NCI-H146 treated with DMSO at 0.1 percent for 48 hours (cell line): Measurements from ENCODE around the gene E2F1.
"Not testable (repeated sequence)": the region's sequence is repeated elsewhere in the genome, so short reads cannot be mapped to it uniquely, and the experiment has no call there.

Source experiments
- DNase-seq: peaks from one replicate; lab custom pipeline; 2025; ENCODE audit not compliant: unreplicated experiment; lab: John Stamatoyannopoulos, UW

E2F1 gene

DNA sequence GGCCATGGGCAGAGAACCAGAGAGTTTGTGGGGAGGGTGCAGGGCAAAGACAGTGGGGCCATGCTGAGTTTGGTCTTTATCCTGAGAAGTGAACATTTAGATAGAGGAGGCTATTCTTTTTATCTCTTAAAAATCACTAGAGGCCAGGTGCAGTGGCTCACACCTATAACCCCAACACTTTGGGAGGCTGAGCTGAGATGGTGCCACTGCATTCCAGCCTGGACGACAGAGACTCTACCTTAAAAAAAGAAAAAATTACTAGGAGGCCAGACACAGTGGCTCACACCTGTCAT is 25.2 kb upstream of the E2F1 start:
- DNase-seq: no peak

DNA sequence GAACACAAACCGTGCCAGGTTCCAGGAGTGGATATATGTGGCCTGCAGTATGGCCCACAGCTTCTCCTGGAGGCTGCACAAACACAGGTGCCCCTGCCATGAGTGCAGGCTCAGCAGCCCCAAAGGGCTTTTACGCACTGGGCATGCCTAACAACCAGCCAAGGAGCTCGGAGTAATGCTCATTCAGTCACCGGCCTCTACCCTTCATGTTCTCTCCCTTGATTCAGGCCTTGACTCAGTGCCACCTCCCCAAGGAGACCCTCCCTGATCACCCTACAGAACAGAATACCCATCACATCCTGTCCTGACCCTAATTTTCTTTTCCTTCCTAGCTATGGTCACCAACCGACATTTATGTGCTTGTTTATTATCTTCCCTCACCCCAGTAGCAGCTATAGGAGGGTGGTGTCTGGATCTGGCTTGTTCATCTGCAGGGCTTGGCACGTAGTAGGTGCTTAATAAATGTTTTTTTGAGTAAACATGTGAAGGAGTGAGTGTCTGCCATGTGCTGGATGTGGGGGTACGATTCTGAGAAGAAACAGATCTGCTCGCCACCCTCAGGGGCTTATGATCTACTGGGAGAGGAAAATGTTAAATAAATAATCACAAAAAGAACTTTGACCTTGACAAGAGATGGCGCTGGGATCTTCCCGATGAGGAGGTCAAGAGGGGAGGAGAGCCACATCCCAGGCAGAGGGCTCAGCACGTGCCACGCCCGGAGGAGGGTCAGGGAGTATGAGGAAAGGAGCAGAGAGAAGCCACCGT is 24.7 kb upstream of the E2F1 start:
- no peak for DNase-seq

DNA sequence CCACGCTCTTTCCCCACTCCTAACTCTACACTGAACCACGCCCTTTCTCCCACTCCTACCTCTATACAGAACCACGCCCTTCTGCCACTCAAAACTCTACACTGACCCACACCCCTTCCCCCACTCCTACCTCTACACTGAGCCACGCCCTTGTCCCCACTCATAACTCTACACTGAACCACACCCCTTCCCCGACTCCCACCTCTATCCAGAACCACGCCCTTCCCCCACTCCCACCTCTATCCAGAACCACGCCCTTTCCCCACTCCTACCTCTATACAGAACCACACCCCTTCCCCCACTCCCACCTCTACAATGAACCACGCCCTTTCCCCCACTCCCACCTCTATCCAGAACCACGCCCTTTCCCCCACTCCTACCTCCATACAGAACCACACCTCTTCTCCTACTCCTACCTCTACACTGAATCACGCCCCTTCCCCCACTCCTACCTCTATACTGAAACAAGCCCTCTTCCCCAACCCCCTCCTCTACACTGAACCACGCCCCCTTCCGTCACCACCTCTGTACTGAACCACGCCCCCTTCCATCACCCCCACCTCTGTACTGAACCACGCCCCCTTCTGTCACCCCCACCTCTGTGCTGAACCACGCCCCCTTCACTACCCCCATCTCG is 23.8 kb upstream of the E2F1 start:
- no peak for DNase-seq

DNA sequence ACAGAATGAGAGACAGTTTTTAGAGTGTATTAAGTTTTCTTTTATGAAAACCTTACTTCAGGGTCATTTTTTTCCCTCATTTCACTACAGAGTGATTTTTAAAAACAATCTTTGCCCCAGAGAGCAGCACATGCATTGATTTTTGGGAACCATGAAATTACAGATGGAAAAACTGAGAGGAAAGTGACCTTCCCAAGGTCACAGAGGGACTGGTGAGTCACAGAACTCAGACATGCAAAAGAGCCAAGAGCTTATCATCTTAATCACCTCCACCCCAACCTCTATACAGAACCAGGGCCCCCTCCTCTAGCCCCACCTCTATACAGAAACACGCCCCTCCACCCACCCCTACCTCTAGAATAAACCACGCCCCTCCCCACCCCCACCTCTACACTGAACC is 23.2 kb upstream of the E2F1 start:
- DNase-seq: no peak

DNA sequence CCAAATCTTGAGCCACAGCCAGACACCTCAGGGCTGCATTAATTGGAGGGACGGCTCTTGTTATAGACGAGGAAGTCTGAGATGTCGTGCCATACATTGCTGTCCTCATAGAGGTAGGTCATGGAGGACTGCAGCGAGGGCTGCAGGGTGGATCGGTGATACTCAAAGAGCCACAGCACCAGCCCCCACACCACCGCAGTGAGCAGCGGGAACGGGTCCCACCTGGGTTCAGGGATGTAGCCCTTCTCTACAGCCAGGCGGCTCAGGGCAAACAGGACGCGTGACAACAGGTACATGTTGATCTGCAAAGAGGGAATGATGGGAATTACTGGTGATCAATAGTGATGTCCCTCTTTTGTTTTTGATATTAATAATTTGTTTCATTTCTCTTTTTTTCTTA is 21.5 kb upstream of the E2F1 start:
- no peak for DNase-seq

DNA sequence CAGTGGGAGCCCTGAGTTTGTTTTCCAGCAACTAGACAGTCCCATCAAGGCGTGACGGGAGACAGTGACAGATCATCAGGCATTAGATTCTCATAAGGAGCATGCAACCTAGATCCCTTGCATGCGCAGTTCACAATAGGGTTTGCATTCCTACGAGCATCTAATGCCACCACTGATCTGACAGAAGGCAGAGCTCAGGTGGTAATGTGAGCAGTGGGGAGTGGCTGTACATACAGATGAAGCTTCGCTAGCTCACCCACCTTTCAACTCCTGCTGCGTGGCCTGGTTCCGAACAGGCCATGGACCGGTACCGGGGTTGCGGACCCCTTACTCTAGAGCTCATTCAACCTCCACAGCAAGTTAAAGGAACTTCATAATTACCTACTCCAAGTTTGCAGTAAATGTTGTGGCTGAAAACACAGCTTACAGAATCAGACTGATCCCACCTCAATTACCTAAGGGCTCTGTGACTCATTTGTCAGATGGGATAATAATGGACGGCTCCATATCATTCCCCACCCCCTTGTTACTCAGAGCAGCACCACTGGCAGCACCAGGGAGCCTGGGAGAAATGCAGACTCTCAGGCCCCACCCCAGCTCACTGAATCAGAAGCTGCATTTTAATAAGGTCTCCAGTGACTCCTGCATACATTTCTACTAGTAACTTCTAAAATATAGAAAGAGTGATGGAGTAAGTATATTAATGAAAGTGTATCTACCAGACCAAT is 18.2 kb upstream of the E2F1 start:
- no peak for DNase-seq

DNA sequence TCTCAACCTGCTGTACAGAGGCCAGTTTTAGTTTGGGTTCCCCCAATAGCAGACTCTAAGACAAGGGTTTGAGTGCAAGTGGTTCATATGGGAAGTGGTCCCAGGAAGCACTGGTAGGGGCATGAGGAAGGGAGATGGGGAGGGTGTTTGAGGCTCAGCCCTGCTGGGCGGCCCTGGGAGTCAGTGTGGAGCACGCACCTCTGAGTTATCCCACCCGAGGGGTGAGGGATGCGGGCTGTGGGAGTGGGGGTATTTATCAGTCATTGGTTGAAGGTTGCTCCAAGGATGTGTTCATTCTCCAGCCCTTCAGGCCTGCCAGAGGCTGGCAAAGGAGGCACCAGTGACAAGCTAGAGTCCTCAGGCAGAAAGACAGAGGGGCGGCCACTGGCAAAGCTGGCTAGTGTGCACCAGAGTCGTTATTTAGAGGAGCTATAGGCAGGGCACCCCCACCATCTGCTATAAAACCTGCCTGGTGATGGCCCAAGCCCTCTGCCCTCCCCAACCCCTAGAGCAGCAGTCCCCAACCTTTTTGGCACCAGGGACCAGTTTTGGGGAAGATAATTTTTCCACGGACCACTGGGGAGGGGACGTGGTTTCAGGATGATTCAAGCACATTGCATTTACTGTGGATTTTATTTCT is 17.4 kb upstream of the E2F1 start:
- no peak for DNase-seq

DNA sequence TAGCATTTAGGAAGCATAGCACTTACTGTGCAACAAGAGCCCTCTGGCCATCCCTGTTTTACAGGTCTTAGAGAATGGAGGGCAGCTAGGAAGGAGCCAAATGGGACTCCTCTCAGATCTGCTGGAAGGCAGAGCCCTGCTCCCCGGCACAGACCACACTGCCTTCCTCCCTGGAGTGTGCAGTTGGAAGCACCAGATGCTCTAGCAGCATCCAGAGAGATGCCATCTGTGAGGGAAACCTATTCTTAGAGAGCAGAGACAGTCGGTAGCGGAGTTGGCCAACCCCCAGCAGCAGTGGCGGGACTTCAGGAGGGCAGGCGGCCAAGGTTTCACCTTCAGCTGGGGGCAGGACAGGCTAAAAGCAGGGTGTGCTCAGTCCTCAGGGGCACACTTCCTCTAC is 16.7 kb upstream of the E2F1 start:
- no peak for DNase-seq

DNA sequence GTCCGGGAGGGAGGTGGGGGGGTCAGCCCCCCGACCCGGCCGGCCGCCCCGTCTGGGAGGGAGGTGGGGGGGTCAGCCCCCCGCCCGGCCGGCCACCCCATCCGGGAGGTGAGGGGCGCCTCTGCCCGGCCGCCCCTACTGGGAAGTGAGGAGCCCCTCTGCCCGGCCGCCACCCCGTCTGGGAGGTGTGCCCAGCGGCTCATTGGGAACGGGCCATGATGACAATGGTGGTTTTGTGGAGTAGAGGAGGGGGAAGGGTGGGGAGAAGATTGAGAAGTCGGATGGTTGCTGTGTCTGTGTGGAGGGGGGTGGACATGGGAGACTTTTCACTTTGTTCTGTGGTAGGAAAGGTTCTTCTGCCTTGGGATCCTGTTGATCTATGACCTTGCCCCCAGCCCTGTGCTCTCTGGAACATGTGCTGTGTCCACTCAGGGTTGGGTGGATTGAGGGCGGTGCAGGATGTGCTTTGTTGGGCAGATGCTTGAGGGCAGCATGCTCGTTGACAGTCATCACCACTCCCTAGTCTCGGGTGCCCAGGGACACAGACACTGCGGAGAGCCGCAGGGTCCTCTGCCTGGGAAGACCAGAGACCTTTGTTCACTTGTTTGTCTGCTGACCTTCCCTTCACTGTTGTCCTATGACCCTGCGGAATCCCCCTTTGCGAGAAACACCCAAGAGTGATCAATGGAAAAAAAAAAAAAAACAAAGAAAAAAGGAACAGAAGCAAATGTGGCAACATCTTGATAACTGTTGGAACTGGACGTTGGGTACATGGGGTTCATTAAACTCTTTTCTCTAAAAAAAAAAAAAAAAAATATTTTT is 15.7 kb upstream of the E2F1 start:
- DNase-seq: no peak

DNA sequence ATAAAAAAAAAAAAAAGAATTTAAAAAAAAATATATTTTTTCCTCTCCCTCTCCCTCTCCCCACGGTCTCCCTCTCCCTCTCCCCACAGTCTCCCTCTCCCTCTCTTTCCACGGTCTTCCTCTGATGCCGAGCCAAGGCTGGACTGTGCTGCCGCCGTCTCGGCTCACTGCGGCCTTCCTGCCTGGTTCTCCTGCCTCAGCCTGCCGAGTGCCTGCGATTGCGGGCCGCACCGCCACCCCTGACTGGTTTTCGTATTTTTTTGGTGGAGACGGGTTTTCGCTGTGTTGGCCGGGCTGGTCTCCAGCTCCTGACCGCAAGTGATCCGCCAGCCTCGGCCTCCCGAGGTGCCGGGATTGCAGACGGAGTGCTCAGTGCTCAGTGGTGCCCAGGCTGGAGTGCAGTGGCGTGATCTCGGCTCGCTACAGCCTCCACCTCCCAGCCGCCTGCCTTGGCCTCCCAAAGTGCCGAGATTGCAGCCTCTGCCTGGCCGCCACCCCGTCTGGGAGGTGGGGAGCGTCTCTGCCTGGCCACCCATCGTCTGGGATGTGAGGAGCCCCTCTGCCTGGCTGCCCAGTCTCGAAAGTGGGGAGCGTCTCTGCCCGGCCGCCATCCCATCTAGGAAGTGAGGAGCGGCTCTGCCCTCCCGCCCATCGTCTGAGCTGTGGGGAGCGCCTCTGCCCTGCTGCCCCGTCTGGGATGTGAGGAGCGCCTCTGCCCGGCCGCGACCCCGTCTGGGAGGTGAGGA is 14.7 kb upstream of the E2F1 start:
- DNase-seq: not testable (repeated sequence)

DNA sequence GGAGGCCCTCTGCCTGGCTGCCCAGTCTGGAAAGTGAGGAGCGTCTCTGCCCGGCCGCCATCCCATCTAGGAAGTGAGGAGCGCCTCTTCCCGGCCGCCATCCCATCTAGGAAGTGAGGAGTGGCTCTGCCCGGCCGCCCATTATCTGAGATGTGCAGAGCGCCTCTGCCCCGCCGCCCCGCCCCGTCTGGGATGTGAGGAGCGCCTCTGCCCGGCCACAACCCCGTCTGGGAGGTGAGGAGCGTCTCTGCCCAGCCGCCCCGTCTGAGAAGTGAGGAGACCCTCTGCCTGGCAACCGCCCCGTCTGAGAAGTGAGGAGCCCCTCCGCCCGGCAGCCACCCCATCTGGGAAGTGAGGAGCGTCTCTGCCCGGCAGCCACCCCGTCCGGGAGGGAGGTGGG is 12.8 kb upstream of the E2F1 start:
- not testable (repeated sequence) for DNase-seq

DNA sequence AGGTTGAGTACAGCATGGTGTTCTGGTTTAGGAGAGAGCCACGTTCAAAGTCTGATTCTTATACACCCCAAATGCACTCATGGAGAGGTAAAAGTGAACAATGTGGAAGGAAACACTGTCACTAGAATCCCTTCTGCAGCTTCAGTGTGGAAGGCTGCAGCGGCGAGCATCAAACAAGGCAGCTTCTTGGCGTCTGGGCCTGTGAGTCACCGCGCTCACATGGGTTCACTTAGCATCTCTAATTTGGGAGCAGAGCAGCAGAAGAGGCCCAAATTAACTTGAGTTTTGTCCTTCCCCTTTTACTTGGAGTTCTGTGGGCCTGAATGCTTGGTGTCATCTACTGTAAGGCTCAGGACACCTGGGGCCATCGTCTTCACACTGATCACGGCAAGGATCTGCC is 10.9 kb upstream of the E2F1 start:
- DNase-seq: no peak

DNA sequence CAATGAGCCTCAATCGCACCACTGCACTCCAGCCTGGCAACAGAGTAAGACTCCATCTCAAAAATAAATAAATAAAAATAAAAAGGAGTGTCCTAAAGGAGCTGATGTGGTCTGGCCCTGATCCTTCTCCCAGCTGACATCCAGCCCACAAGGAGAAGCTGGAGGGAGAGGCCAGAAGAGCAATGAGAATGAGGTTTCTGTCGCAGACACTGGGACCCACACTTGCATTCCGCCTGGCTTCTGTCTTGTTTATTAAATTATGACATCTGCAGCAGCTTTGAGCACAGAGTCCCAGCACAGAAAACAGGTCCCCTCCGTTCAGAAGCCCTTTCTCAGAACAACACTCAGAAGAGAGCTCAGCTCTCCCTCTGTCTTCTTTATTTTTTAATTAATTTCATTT is 10.3 kb upstream of the E2F1 start:
- no peak for DNase-seq

DNA sequence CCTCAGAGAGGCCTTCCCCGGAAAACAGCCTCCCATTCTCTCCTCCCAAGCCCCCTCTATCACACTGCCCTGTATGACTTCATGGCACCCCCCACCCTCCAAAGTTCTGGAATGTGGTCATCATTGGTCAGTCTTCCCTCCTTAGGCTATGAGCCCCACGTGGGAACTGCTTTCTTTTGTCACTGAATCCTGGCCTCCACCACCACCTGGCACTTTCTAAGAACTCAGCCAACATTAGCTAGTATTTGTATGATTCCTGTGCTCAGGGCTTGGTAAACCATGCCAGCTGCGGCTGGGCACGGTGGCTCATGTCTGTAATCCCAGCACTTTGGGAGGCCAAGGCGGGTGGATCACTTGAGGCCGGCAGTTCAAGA is 8.4 kb upstream of the E2F1 start:
- no peak for DNase-seq

DNA sequence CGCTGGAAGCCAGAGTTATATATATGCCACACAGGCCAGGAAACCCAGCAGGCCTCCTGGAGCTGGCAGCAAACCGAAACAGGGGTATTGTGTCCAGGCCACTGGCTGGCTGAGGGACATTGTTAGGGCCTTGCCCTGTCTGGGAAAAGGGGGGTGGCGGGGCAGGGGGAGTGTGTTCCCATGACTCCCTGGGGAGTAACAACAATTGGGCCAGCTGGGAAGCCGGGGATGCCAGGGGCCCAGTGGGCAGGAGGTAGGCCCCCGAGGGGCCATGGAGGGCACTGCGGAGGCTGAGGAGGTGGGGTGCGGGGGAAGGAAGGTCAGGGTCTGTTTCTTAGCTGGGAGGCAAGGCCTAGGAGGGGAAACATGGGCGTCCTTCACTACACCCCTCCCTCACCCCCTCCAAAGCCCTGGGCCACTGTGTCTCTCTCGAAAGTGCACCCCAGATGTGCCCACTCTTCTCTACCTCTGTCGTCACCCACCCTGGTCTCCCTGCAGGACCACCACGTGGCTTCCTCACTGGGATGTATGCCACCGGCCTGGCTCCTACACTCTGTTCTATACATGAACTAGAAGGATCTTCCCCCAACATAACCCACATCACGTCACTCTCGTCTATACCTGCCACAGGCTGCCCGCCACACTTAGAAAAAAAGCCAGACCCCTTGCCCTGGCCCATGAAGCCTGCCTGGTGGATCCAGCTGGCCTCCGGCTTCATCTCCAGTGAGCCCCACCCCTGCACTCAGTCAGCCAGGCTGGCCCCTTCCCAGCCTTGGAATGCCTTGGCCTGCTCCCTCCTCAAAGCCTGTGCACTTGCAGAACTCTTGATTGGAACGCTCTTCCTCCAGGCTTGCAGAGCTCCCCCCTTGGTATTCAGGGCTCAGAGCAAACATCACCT is 7.8 kb upstream of the E2F1 start:
- DNase-seq: no peak

DNA sequence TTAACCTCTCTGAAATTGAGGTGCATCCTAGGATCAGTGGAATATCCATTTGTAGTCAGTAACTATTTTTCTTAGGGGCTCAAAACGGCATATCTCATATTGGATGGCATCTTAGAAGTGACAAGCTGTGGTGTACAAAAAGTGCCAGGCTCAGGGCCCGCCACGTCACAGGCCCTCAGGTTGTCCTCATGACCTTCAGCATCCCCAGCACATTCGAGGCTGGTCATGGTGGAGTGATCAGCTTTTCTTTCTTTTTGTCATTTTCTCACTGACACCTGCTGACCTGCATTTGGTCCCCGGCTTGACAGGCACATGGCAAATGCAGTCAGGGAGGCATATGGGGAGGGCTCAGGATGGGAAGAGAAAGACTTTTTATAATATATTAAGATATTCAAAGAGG is 7.1 kb upstream of the E2F1 start:
- DNase-seq: no peak

DNA sequence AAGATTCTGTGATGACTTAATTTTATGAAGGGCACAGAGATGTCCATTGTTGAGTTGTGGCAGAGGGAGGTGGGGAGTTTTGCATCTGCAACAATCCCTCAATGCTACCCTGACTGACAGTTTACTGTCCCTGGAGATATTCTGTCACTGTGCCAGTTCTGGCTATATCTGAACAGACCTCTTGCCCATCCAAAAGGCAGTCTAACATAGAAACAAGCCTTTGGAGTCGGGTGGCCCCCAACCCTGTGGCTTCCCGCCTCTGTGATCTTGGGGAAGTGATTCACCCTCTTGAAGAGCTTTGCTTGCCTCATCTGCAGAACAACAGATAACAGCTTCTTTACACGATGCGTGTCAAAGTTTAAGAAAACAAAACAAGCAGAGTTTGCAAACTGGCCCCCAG is 3.8 kb upstream of the E2F1 start:
- no peak for DNase-seq

DNA sequence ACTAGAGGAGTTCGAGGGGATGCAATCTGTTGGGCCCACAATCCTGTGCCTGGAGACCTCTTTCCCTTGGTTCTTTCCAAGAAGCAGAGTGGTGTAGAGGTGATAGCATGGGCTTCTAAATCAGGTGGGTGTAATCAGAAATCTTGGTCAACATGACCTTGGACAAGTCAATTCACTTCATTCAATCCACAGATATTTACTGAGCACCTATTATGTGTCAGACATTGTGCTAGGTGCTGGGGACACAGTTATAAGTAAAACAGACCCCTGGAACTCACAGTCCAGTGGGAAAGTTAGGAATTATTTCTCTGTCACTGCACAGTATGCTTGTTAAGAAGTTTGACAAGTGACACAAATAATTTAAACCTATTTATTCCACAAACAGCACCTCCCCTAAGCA is 3.3 kb upstream of the E2F1 start:
- DNase-seq: no peak

DNA sequence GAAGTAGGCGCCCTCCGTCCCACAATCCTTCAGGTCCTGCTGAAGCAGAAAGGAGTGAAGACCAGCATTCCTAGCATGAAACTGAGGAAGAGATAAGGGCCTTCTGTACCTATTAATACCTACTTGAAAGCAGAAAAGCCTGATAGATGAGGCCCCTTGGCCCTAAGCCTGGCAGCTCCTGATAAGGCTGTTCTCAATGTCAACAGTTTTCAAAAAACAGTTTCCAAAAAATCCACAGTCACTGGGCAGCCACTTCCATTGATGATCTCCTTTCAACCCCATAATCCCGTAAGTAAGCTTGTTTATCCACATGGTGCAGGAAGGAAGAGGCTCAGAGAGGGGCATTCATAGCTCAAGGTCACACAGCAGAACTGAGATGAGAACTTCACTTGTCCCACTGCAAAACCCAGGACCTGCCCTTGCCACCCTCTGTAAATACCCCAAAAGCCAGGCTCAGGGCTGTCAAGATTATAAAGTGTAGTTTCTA is 2.8 kb upstream of the E2F1 start:
- no peak for DNase-seq
